HCT116 (cell line): Measurements from ENCODE around the gene DNAJB9. TPM values are rescaled to one million over a fixed set of nuclear protein-coding genes. Genes with fewer than 3 reads are reported as not detected.
A peak's percentile ranks its signal among the peaks of the same experiment; 100 is the strongest.

ENCODE experiments used
- ATAC-seq: fragments of 200-7000 bp; cut with Tn5 transposase; 2 replicates; pipeline ENCODE4 v1.9.1; 2020; ENCODE audit warnings: mild to moderate bottlenecking, moderate library complexity
- BruUV-seq: library from RNA; stranded (reverse); fragments of 400-500 nt; replicated peaks from 2 replicates; lab custom pipeline; 2021; lab: Mats Ljungman, UMichigan
- CTCF ChIA-PET: fragments of 300-600 bp; sonication (Branson Sonifier 250); formaldehyde crosslinking; loops from one replicate; lab custom pipeline; 2021; ENCODE audit warnings: antibody characterized with exemption; lab: Charles Lee
- POLR2A ChIA-PET: fragments of 300-600, 350-600 bp; sonication (Branson Sonifier 250); formaldehyde crosslinking; loops from one replicate; lab custom pipeline; 2021; ENCODE audit warnings: antibody characterized with exemption; lab: Charles Lee
- RAD21 ChIA-PET, 2 experiments: fragments of 300-600 bp; sonication (Branson Sonifier 250); formaldehyde crosslinking; loops; one replicate each; lab custom pipeline; 2023; ENCODE audit warnings: low total read pairs in 2 of 2; ENCODE audit not compliant: uncharacterized antibody in 2 of 2, unreplicated experiment in 2 of 2, low non-redundant PET in 1 of 2; lab: Charles Lee
- DNase-seq: peaks from one replicate; pipeline ENCODE4 v3.0.0-alpha.2; 2010; ENCODE audit warnings: low read depth, low spot score
- H2AFZ ChIP-seq: fragments of 200-600 bp; shearing (Covaris generic), sonication (generic); 2 replicates; pipeline ENCODE4 v1.6.1; 2017; ENCODE audit warnings: low read depth, mixed run types, mixed read lengths, antibody characterized with exemption, low read length; ENCODE audit not compliant: poor library complexity, severe bottlenecking
- H3K27ac ChIP-seq: 2 replicates; pipeline ENCODE4 v1.5.1; 2012; ENCODE audit warnings: low read depth, low read length
- H3K27me3 ChIP-seq: fragments of 200-600 bp; sonication (generic); 2 replicates; pipeline ENCODE4 v1.6.1; 2016; ENCODE audit warnings: mixed run types, low read length, mixed read lengths; ENCODE audit not compliant: insufficient read depth
- H3K36me3 ChIP-seq, 2 experiments: fragments of 200-500 bp in 1 of 2; fragments of 200-600 bp in 1 of 2; sonication (Bioruptor generic) in 1 of 2; sonication (generic) in 1 of 2; 2 replicates each; pipeline versions ENCODE4 v1.5.1 to v1.6.1; 2014 to 2016; ENCODE audit warnings: low read length in 2 of 2, inconsistent platforms in 1 of 2, mixed read lengths in 1 of 2, mixed run types in 1 of 2; ENCODE audit not compliant: insufficient read depth in 2 of 2, control insufficient read depth in 1 of 2
- H3K4me1 ChIP-seq, 2 experiments: fragments of 200-600 bp in 1 of 2; sonication (generic) in 1 of 2; 2 replicates each; pipeline versions ENCODE4 v1.5.1 to v1.6.1; 2012 to 2017; ENCODE audit warnings: low read length in 2 of 2, inconsistent platforms in 1 of 2, mild to moderate bottlenecking in 1 of 2, mixed read lengths in 1 of 2, mixed run types in 1 of 2, moderate library complexity in 1 of 2; ENCODE audit not compliant: insufficient read depth in 2 of 2, control insufficient read depth in 1 of 2
- H3K4me2 ChIP-seq: fragments of 200-600 bp; sonication (generic); 2 replicates; pipeline ENCODE4 v1.6.1; 2017; ENCODE audit warnings: mixed run types, low read length, mixed read lengths
- H3K4me3 ChIP-seq, 2 experiments: fragments of 200-600 bp in 1 of 2; sonication (generic) in 1 of 2; replicated peaks in 1 of 2; 2 replicates each; pipeline ENCODE4 v1.5.1; 2011 to 2016; ENCODE audit warnings: low read length in 2 of 2, control low read depth in 1 of 2, low read depth in 1 of 2, mild to moderate bottlenecking in 1 of 2, mixed read lengths in 1 of 2, mixed run types in 1 of 2
- H3K79me2 ChIP-seq: fragments of 200-600 bp; sonication (generic); 2 replicates; pipeline ENCODE4 v1.6.1; 2017; ENCODE audit warnings: mild to moderate bottlenecking, mixed run types, low read length, moderate library complexity, mixed read lengths; ENCODE audit not compliant: insufficient read depth
- H3K9ac ChIP-seq: fragments of 200-600 bp; sonication (generic); 2 replicates; pipeline ENCODE4 v1.6.1; 2016; ENCODE audit warnings: low read length, mixed read lengths
- H3K9me2 ChIP-seq: fragments of 200-600 bp; sonication (generic), shearing (Covaris generic); 2 replicates; pipeline ENCODE4 v1.6.1; 2017; ENCODE audit warnings: mixed run types, mild to moderate bottlenecking, moderate library complexity; ENCODE audit not compliant: insufficient read depth
- H3K9me3 ChIP-seq, 2 experiments: fragments of 200-500 bp in 1 of 2; fragments of 200-600 bp in 1 of 2; sonication (Bioruptor generic) in 1 of 2; sonication (generic) in 1 of 2; 2 replicates each; pipeline ENCODE4 v1.6.1; 2014 to 2017; ENCODE audit warnings: low read length in 2 of 2, mixed read lengths in 2 of 2, inconsistent platforms in 1 of 2, low read depth in 1 of 2, mild to moderate bottlenecking in 1 of 2, mixed run types in 1 of 2, moderate library complexity in 1 of 2; ENCODE audit not compliant: control insufficient read depth in 1 of 2, insufficient read depth in 1 of 2
- H4K20me1 ChIP-seq: fragments of 200-600 bp; sonication (generic), shearing (Covaris generic); 2 replicates; pipeline ENCODE4 v1.6.1; 2017; ENCODE audit warnings: mixed run types, mild to moderate bottlenecking, moderate library complexity; ENCODE audit not compliant: insufficient read depth
- CTCF ChIP-seq, 3 experiments: fragments of 200-600 bp in 1 of 3; sonication (generic) in 1 of 3; IDR thresholded peaks in 2 of 3; conservative IDR thresholded peaks in 1 of 3; 2 replicates each; pipeline ENCODE4 v1.5.1; 2012 to 2017; ENCODE audit warnings: low read depth in 2 of 3, low read length in 2 of 3, antibody characterized with exemption in 1 of 3, borderline replicate concordance in 1 of 3, control low read depth in 1 of 3, mild to moderate bottlenecking in 1 of 3, mixed read lengths in 1 of 3, mixed run types in 1 of 3, moderate library complexity in 1 of 3; ENCODE audit not compliant: insufficient read depth in 1 of 3
- ELF1 ChIP-seq: IDR thresholded peaks from 2 replicates; pipeline ENCODE4 v1.6.1; 2012; ENCODE audit warnings: low read depth, borderline replicate concordance
- EZH2 ChIP-seq: fragments of 200-600 bp; sonication (generic); IDR thresholded peaks from 2 replicates; pipeline ENCODE4 v1.6.1; 2017; ENCODE audit warnings: antibody characterized with exemption, mixed run types
- EZH2phosphoT487 ChIP-seq: fragments of 200-600 bp; IDR thresholded peaks from 2 replicates; pipeline ENCODE4 v1.6.1; 2018; ENCODE audit warnings: antibody characterized with exemption, borderline replicate concordance
- JUND ChIP-seq: IDR thresholded peaks from 2 replicates; pipeline ENCODE4 v1.6.1; 2012
- POLR2A ChIP-seq: IDR thresholded peaks from 2 replicates; pipeline ENCODE4 v1.7.0; 2011; ENCODE audit warnings: borderline replicate concordance; ENCODE audit not compliant: insufficient read depth, insufficient read length; ENCODE audit errors: extremely low read depth
- POLR2AphosphoS5 ChIP-seq: IDR thresholded peaks from 2 replicates; pipeline ENCODE4 v1.6.1; 2011; ENCODE audit warnings: mild to moderate bottlenecking, low read depth, low read length, moderate library complexity
- SIN3A ChIP-seq: IDR thresholded peaks from 2 replicates; pipeline ENCODE4 v1.6.1; 2012; ENCODE audit warnings: low read depth
- intact Hi-C: fragments of 100-400 bp; cut with micrococcal nuclease; formaldehyde crosslinking; loops from 2 replicates; pipeline ENCODE4 v1.10.0; 2022
- total RNA-seq: library from RNA; stranded (reverse); gene quantifications from one replicate; pipeline ENCODE4 v1.2.1, GENCODE V29; 2021; ENCODE audit not compliant: unreplicated experiment
- TF ChIP-seq, protein P1 (sequence below): IDR thresholded peaks from 2 replicates; pipeline ENCODE4 v1.6.1; 2011; ENCODE audit warnings: mild to moderate bottlenecking, low read length, moderate library complexity; ENCODE audit not compliant: insufficient replicate concordance; ENCODE audit errors: extremely low read depth

DNAJB9 gene
- total RNA-seq, 1 experiment from 2014 or later: 10.1 TPM

DNA sequence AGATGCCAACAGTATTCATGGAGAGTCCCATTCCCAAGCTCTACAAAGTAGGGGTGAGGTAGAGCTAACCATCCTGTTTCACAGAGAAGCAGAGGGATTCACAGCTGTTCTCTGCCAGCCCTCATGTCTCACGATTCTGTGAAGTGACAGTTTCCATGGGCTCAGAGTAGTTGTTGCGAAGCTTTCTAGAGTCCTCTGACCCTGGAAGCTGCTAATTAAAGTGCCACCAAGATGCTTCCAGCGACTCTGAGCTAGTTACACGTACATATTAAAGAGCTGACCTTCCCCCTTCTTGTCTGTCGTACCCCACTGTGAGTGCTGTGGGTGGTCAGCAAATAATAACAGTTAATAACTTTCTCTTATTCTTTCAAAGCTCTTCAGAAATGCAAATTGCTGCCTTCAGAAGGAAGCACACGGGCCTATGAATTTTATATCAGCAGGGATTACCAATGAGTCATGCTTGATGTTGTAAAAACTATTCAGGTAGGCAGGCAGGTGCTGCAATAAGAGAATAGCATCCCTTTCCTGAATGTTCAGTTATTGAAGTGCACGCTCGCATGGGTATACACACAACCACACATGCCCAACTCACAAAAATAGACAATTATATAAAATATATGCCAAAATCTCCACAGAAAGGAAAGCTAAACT lies 34.1 kb downstream of the DNAJB9 start:
- H3K79me2 ChIP-seq: no peaks in the 10 kb centered on the region
- RAD21 ChIA-PET: no interaction called here
- intact Hi-C loops: no loop called here
- no peaks in the 10 kb centered on the region for H3K9me2 ChIP-seq
- CTCF ChIA-PET: no interaction called here
- no peak for TF ChIP-seq EZH2
- TF ChIP-seq, protein P1, sequence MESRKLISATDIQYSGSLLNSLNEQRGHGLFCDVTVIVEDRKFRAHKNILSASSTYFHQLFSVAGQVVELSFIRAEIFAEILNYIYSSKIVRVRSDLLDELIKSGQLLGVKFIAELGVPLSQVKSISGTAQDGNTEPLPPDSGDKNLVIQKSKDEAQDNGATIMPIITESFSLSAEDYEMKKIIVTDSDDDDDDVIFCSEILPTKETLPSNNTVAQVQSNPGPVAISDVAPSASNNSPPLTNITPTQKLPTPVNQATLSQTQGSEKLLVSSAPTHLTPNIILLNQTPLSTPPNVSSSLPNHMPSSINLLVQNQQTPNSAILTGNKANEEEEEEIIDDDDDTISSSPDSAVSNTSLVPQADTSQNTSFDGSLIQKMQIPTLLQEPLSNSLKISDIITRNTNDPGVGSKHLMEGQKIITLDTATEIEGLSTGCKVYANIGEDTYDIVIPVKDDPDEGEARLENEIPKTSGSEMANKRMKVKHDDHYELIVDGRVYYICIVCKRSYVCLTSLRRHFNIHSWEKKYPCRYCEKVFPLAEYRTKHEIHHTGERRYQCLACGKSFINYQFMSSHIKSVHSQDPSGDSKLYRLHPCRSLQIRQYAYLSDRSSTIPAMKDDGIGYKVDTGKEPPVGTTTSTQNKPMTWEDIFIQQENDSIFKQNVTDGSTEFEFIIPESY: no peak
- TF ChIP-seq CTCF (IDR thresholded peaks at IDR 0.05 in 2 of 3, conservative IDR thresholded peaks at IDR 0.05 in 1 of 3; ENCODE audit: borderline replicate concordance in 1 of 3, insufficient read depth in 1 of 3, low read depth in 2 of 3, low read length in 2 of 3): no peak
- no peak for TF ChIP-seq POLR2A
- TF ChIP-seq EZH2phosphoT487: no peak
- TF ChIP-seq SIN3A: no peak
- no peak for TF ChIP-seq ELF1
- no peak for TF ChIP-seq JUND
- no peak for TF ChIP-seq POLR2AphosphoS5
- H2AFZ ChIP-seq: peak overlapping the region; percentile 48
- no peak overlapping the region for H3K4me3 ChIP-seq
- DNase-seq (no peak), ATAC-seq (peak; percentile 20; the same call in 1 of the 2 replicates)
- H3K9ac ChIP-seq: no peak overlapping the region
- no TSS peak for BruUV-seq
- H3K4me2 ChIP-seq: peak overlapping the region; percentile 27; the same call in 1 of the 2 replicates
- POLR2A ChIA-PET: no interaction called here
- peaks cover 2 to 12% of the 10 kb centered on the region in 2 experiments; a peak in 3 of 4 replicates for H3K4me1 ChIP-seq
- H3K27ac ChIP-seq: no peak overlapping the region
- H3K27me3 ChIP-seq: no peaks in the 10 kb centered on the region
- H3K9me3 ChIP-seq: no peaks in the 10 kb centered on the region
- no peaks in the 10 kb centered on the region for H4K20me1 ChIP-seq
- H3K36me3 ChIP-seq: no peaks in the 10 kb centered on the region
